GM12892 (cell line): ENCODE results near the gene RAD52.

ENCODE experiments used
- POLR2A ChIP-seq: IDR thresholded peaks from 2 replicates; pipeline ENCODE4 v1.6.1; 2011; ENCODE audit warnings: low read depth, low read length, control low read depth
- POLR2AphosphoS5 ChIP-seq: IDR thresholded peaks from 2 replicates; pipeline ENCODE4 v1.6.1; 2011; ENCODE audit warnings: low read depth, low read length, control low read depth
- TAF1 ChIP-seq: IDR thresholded peaks from 2 replicates; pipeline ENCODE4 v1.6.1; 2011; ENCODE audit warnings: low read depth, mild to moderate bottlenecking, control low read depth, low read length, borderline replicate concordance

DNA sequence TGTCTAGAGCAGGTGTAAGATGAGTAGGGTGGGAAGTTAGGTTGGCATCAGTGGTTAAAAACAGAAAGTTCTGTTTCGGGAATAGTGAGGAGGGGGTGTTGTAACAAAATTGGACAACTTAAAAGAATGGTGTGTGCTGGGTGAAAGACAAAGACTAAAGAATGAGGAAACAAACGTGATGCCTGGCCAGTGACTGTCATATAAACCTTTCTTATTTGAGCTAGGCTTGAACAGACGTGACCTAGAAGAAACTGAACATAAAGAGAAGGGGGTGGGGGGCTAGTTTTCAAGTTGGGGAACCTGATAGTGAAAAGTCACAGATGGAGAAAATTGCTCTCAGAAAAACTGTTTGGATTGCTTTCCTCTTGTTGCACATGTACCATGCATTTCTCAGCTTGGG is 39.6 kb downstream of the RAD52 start:
- TF ChIP-seq POLR2AphosphoS5: no peak
- TF ChIP-seq POLR2A: no peak
- no peak for TF ChIP-seq TAF1
